K562 (cell line): ENCODE results near the gene TNFRSF13B. TPM values are rescaled to one million over a fixed set of nuclear protein-coding genes. Genes with fewer than 3 reads are reported as not detected.

ENCODE experiments used
- ATAC-seq: fragments of 200-7000 bp; cut with Tn5 transposase; 3 replicates; pipeline ENCODE4 v1.9.1; 2020; ENCODE audit warnings: moderate library complexity
- BruUV-seq: library from RNA; stranded (reverse); fragments of 400-500 nt; replicated peaks from 2 replicates; lab custom pipeline; 2021; lab: Mats Ljungman, UMichigan
- CTCF ChIA-PET: fragments of 300-600 bp; formaldehyde crosslinking; extraction: SDS; loops from one replicate; lab custom pipeline; 2021; ENCODE audit warnings: low intra/inter-chr PET ratio; lab: Yijun Ruan, JAX
- POLR2A ChIA-PET: fragments of 300-600, 350-650 bp; sonication (Branson Sonifier 250); formaldehyde crosslinking; extraction: SDS; loops from one replicate; lab custom pipeline; 2021; ENCODE audit warnings: antibody characterized with exemption, inconsistent platforms; lab: Yijun Ruan, JAX
- DNase-seq, 4 experiments: peaks; one replicate each; pipeline versions ENCODE4 v3.0.0 to v3.0.0-alpha.2; 2011 to 2018; ENCODE audit warnings: low spot score in 3 of 4, mixed read lengths in 3 of 4; ENCODE audit errors: extremely low read depth in 1 of 4
- FAIRE-seq: peaks from 2 replicates; lab custom pipeline; 2011; peaks lifted over from hg19 to GRCh38; lab: Jason Lieb, UNC
- H2AFZ ChIP-seq: 2 replicates; pipeline ENCODE4 v1.6.0; 2011; ENCODE audit warnings: low read depth, low read length, control low read depth, inconsistent platforms
- H3K27ac ChIP-seq: fragments of 200-600 bp; 3 replicates; pipeline ENCODE4 v1.8.0; 2011; ENCODE audit warnings: low read depth, mild to moderate bottlenecking, control low read depth, inconsistent platforms, low read length, moderate library complexity, mixed read lengths; ENCODE audit errors: extremely low read depth
- H3K27me3 ChIP-seq, 2 experiments: fragments of 300-600 bp in 1 of 2; 2 replicates in 1 of 2; 3 replicates in 1 of 2; pipeline versions ENCODE4 v1.6.0 to v1.8.0; 2011; ENCODE audit warnings: inconsistent platforms in 2 of 2, low read length in 2 of 2, mild to moderate bottlenecking in 1 of 2, mixed read lengths in 1 of 2, moderate library complexity in 1 of 2; ENCODE audit not compliant: control insufficient read depth in 2 of 2, insufficient read depth in 2 of 2
- H3K36me3 ChIP-seq: fragments of 300-600 bp; 3 replicates; pipeline ENCODE4 v1.8.0; 2011; ENCODE audit warnings: mild to moderate bottlenecking, low read length, inconsistent platforms; ENCODE audit not compliant: control insufficient read depth, insufficient read depth
- H3K4me1 ChIP-seq, 2 experiments: fragments of 200-600 bp in 1 of 2; replicated peaks in 1 of 2; 2 replicates in 1 of 2; 3 replicates in 1 of 2; pipeline versions ENCODE4 v1.5.1 to v1.8.0; 2011; ENCODE audit warnings: inconsistent platforms in 2 of 2, low read length in 2 of 2, mild to moderate bottlenecking in 1 of 2, mixed read lengths in 1 of 2, moderate library complexity in 1 of 2; ENCODE audit not compliant: control insufficient read depth in 2 of 2, insufficient read depth in 2 of 2
- H3K4me2 ChIP-seq: 2 replicates; pipeline ENCODE4 v1.6.1; 2011; ENCODE audit warnings: low read length, control low read depth, inconsistent platforms, mixed read lengths; ENCODE audit not compliant: insufficient read depth
- H3K4me3 ChIP-seq: fragments of 200-600 bp; sonication (generic), shearing (Covaris generic); 2 replicates; pipeline ENCODE4 v1.5.1; 2016; ENCODE audit warnings: control low read depth, inconsistent platforms
- H3K79me2 ChIP-seq: fragments of 200-600 bp; 3 replicates; pipeline ENCODE4 v1.8.0; 2011; ENCODE audit warnings: low read length, inconsistent platforms; ENCODE audit not compliant: control insufficient read depth, insufficient read depth
- H3K9ac ChIP-seq, 2 experiments: 2 replicates each; pipeline versions ENCODE4 v1.6.0 to v1.6.1; 2011; ENCODE audit warnings: low read depth in 2 of 2, low read length in 2 of 2, control low read depth in 1 of 2, inconsistent platforms in 1 of 2, mild to moderate bottlenecking in 1 of 2, mixed read lengths in 1 of 2; ENCODE audit not compliant: insufficient read depth in 1 of 2
- H3K9me1 ChIP-seq: one replicate; pipeline ENCODE4 v1.6.0; 2011; ENCODE audit warnings: inconsistent platforms, mild to moderate bottlenecking, low read length, moderate library complexity; ENCODE audit not compliant: control insufficient read depth, insufficient read depth
- H3K9me3 ChIP-seq: replicated peaks from 2 replicates; pipeline ENCODE4 v1.5.1; 2011; ENCODE audit warnings: low read depth, low read length, inconsistent platforms; ENCODE audit not compliant: control insufficient read depth, insufficient read depth
- H4K20me1 ChIP-seq: replicated peaks from 2 replicates; pipeline ENCODE4 v1.6.1; 2011; ENCODE audit warnings: low read length, inconsistent platforms, mixed read lengths; ENCODE audit not compliant: control insufficient read depth, insufficient read depth
- ASH1L ChIP-seq: fragments of 450-650 bp; IDR thresholded peaks from 2 replicates; pipeline ENCODE4 v1.6.1; 2018; ENCODE audit warnings: borderline replicate concordance, mild to moderate bottlenecking, low read depth; ENCODE audit not compliant: partially characterized antibody
- CBX2 ChIP-seq: fragments of 200-600 bp; sonication (generic); IDR thresholded peaks from one replicate; pipeline ENCODE4 v1.6.1; 2012; ENCODE audit warnings: mild to moderate bottlenecking, low read length, inconsistent platforms; ENCODE audit not compliant: insufficient read depth, poor library complexity, severe bottlenecking
- ESRRA ChIP-seq: fragments of 450-650 bp; IDR thresholded peaks from 2 replicates; pipeline ENCODE4 v1.6.1; 2014; ENCODE audit warnings: low read depth, mild to moderate bottlenecking, moderate library complexity, borderline replicate concordance
- ETS1 ChIP-seq: conservative IDR thresholded peaks from 2 replicates; pipeline ENCODE4 v1.6.1; 2011; ENCODE audit warnings: low read depth, mild to moderate bottlenecking, low read length; ENCODE audit not compliant: control insufficient read depth
- NCOR1 ChIP-seq: fragments of 450-650 bp; IDR thresholded peaks from 2 replicates; pipeline ENCODE4 v1.6.1; 2016; ENCODE audit warnings: mild to moderate bottlenecking, moderate library complexity
- NFE2L1 ChIP-seq: fragments of 450-650 bp; IDR thresholded peaks from 2 replicates; pipeline ENCODE4 v1.6.1; 2016; ENCODE audit warnings: missing genetic modification characterization, low read depth, mild to moderate bottlenecking, missing compliant biosample characterization, moderate library complexity, borderline replicate concordance
- NUFIP1 ChIP-seq: fragments of 450-650 bp; IDR thresholded peaks from 2 replicates; pipeline ENCODE4 v1.6.1; 2018; ENCODE audit not compliant: partially characterized antibody
- PHF20 ChIP-seq: fragments of 450-650 bp; IDR thresholded peaks from 2 replicates; pipeline ENCODE4 v1.6.1; 2018; ENCODE audit not compliant: partially characterized antibody
- TEAD1 ChIP-seq, 2 experiments: fragments of 450-650 bp in 1 of 2; sonication (generic) in 1 of 2; formaldehyde crosslinking; IDR thresholded peaks; 2 replicates each; pipeline versions ENCODE4 v1.4.0 to v1.8.0; 2020 to 2022; ENCODE audit warnings: mild to moderate bottlenecking in 2 of 2, missing genetic modification reagents in 1 of 2
- ZNF239 ChIP-seq: fragments of 250-450 bp; sonication (Bioruptor Pico); IDR thresholded peaks from 2 replicates; pipeline ENCODE4 v1.4.0; 2020; ENCODE audit warnings: mild to moderate bottlenecking
- WGBS: fragments of 100-300 bp; shearing (Covaris generic); methylation state at CpG from one replicate; pipeline ENCODE4 v1.1.6; 2016; ENCODE audit warnings: low coverage, mixed read lengths; ENCODE audit not compliant: insufficient coverage; ENCODE audit errors: missing lambda C conversion rate; 5-methylcytosine and 5-hydroxymethylcytosine counted together
- in situ Hi-C: fragments of 300-500 bp; cut with MboI; formaldehyde crosslinking; loops from 4 replicates; pipeline ENCODE4 v1.15.0; 2018; ENCODE audit warnings: inconsistent platforms, mixed read lengths
- intact Hi-C: fragments of 100-400 bp; cut with micrococcal nuclease; formaldehyde crosslinking; loops from 2 replicates; pipeline ENCODE4 v1.14.2; 2022
- polyA plus RNA-seq, 8 experiments: library from polyadenylated mRNA; depleted of rRNA in 4 of 8; stranded (reverse) in 5 of 8; unstranded in 3 of 8; fragments of >200 nt; fragmentation: Nextera tagmentation in 2 of 8; fragmentation: Illumina TruSeq in 1 of 8; extraction: Ambion mirVana in 2 of 8; extraction: Trizol in 1 of 8; gene quantifications; 2 replicates each; pipeline versions ENCODE4 v1.2.1 to v1.2.3, GENCODE V29; 2011 to 2014; ENCODE audit warnings: inconsistent platforms in 1 of 8, missing spikeins in 1 of 8
- total RNA-seq, 7 experiments: library from RNA; depleted of rRNA in 6 of 7; stranded (reverse); fragments of >200 nt in 6 of 7; fragmentation: Illumina TruSeq in 2 of 7; extraction: Trizol in 2 of 7; gene quantifications; 2 replicates each; pipeline versions ENCODE4 v1.2.1 to v1.2.3, GENCODE V29; 2011 to 2021; ENCODE audit warnings: low replicate concordance in 1 of 7
- TF ChIP-seq, protein P1 (sequence below), 3 experiments: IDR thresholded peaks in 2 of 3; conservative IDR thresholded peaks in 1 of 3; 2 replicates each; pipeline ENCODE4 v1.5.1; 2011 to 2012; ENCODE audit warnings: low read length in 3 of 3, mild to moderate bottlenecking in 3 of 3, control low read depth in 2 of 3, improper control_type of control experiment in 1 of 3, inconsistent platforms in 1 of 3, low read depth in 1 of 3, mixed read lengths in 1 of 3, moderate library complexity in 1 of 3; ENCODE audit not compliant: insufficient read depth in 2 of 3

Gene TNFRSF13B
- total and polyA plus RNA-seq, 9 of the 15 experiments (the other 6 are each of a cell fraction or from before 2014, with no cell fraction given), result not detected

- no peak for TF ChIP-seq ESRRA
- no peak for TF ChIP-seq CBX2
- no peak for TF ChIP-seq PHF20
- TF ChIP-seq NCOR1, result no peak
- TF ChIP-seq ZNF239 (CRISPR knock-in tag), result no peak
- TF ChIP-seq NUFIP1, result no peak
- no peak for TF ChIP-seq TEAD1 (CRISPR knock-in tag; IDR thresholded peaks at IDR 0.05)
- no peak for TF ChIP-seq ASH1L
Measured at GRCh38 chr17:16977932-16978331, 6.0 kb upstream of the TNFRSF13B start (continued).

DNA sequence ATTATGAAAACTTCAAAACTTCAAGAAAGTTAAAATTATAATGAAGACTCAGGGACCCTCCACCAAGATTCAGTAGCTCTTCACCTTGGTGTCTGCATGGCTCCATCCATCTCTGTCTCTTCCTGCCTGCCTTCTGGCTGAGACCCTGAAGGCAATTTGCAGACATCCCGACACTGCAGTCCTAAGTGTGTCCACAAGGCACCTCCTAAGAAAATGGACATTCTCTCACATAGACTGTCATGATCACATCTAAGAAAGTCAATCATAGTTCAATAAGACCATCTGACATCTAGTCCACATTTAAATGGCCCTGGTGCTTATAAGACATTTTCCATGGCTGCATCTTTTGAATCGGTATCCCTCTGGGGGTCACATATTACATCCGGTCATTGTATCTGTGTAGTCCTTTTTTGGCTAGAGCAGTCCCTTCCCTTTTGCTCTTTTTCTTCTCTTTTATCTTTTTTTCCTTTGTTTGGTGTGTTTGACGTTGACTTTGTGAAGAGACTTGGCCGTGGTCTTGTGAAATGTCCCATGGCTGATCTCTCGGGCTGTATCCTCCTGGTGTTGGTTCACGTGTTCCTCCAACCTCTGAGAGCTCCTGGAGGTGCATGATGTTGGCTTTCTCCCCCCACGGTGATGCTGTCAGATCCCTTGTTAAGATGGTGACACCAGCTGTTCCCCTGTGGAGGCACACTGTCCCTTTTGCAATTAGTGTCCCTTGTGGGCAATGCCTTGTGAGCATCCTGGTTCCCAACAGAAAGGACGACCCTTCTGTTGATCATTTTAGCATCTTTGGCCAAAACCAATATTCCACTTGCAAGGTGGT, 5.0 kb upstream of the TNFRSF13B start:
- H3K9me1 ChIP-seq, result no peaks in the 10 kb centered on the region
- H3K9ac ChIP-seq, result no peak overlapping the region
- H3K27me3 ChIP-seq, result peaks cover 27 to 51% of the 10 kb centered on the region in 2 experiments
- ATAC-seq (no peak), DNase-seq (no peak), FAIRE-seq (no peak)
- 0% methylated on average over 9 of the region's 9 CpGs for WGBS
- H3K27ac ChIP-seq, result no peak overlapping the region
- no peaks in the 10 kb centered on the region; the same call in 1 of the 2 replicates for H4K20me1 ChIP-seq
- CTCF ChIA-PET, result no interaction called here
- no peak overlapping the region for H3K4me2 ChIP-seq
- POLR2A ChIA-PET, result interaction anchor here (1.0 kb wide), 1 partner anchor 29 kb away, joined by 3 read pairs; no protein-coding TSS in a partner anchor
- intact Hi-C loops, result no loop called here
- no TSS peak for BruUV-seq
- H2AFZ ChIP-seq, result no peak overlapping the region
- H3K9me3 ChIP-seq, result no peaks in the 10 kb centered on the region
- H3K4me3 ChIP-seq, result no peak overlapping the region
- in situ Hi-C loops, result loop anchor here (25.0 kb wide), 1 partner anchor 660 kb away; no protein-coding TSS in a partner anchor
- no peaks in the 10 kb centered on the region for H3K79me2 ChIP-seq
- no peaks in the 10 kb centered on the region; a peak in 1 of 5 replicates for H3K4me1 ChIP-seq
- TF ChIP-seq NFE2L1 (tag) (no peak), ETS1 (no peak)
- TF ChIP-seq, protein P1, sequence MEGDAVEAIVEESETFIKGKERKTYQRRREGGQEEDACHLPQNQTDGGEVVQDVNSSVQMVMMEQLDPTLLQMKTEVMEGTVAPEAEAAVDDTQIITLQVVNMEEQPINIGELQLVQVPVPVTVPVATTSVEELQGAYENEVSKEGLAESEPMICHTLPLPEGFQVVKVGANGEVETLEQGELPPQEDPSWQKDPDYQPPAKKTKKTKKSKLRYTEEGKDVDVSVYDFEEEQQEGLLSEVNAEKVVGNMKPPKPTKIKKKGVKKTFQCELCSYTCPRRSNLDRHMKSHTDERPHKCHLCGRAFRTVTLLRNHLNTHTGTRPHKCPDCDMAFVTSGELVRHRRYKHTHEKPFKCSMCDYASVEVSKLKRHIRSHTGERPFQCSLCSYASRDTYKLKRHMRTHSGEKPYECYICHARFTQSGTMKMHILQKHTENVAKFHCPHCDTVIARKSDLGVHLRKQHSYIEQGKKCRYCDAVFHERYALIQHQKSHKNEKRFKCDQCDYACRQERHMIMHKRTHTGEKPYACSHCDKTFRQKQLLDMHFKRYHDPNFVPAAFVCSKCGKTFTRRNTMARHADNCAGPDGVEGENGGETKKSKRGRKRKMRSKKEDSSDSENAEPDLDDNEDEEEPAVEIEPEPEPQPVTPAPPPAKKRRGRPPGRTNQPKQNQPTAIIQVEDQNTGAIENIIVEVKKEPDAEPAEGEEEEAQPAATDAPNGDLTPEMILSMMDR (IDR thresholded peaks at IDR 0.05 in 2 of 3, conservative IDR thresholded peaks at IDR 0.05 in 1 of 3; ENCODE audit: insufficient read depth in 2 of 3, low read depth in 1 of 3, low read length in 3 of 3), result peak in 1 of 3 experiments; percentile 12; a peak in 1 of 6 replicates
- H3K36me3 ChIP-seq, result no peaks in the 10 kb centered on the region
